GM12878 (cell line): Measurements from ENCODE around the gene SLC38A5. TPM values are rescaled to one million over a fixed set of nuclear protein-coding genes. Genes with fewer than 3 reads are reported as not detected.

Experiments
- ATAC-seq: fragments of 200-7000 bp; cut with Tn5 transposase; 3 replicates; pipeline ENCODE4 v1.9.1; 2020; ENCODE audit warnings: mild to moderate bottlenecking, moderate library complexity
- BruUV-seq: library from RNA; stranded (reverse); fragments of 400-500 nt; replicated peaks from 2 replicates; lab custom pipeline; 2021; lab: Mats Ljungman, UMichigan
- CTCF ChIA-PET: fragments of 300-600 bp; sonication (Branson Sonifier 250); formaldehyde crosslinking; extraction: SDS; loops from one replicate; lab custom pipeline; 2021; ENCODE audit warnings: inconsistent platforms; lab: Yijun Ruan, JAX
- POLR2A ChIA-PET: fragments of 350-600 bp; formaldehyde crosslinking; extraction: SDS; loops from one replicate; lab custom pipeline; 2021; ENCODE audit warnings: inconsistent platforms; lab: Charles Lee
- RAD21 ChIA-PET: fragments of 300-600 bp; sonication (Branson Sonifier 250); formaldehyde crosslinking; loops from one replicate; lab custom pipeline; 2023; ENCODE audit warnings: antibody characterized with exemption; ENCODE audit not compliant: unreplicated experiment; lab: Charles Lee
- SMC1A ChIA-PET: fragments of 300-600 bp; sonication (Branson Sonifier 250); formaldehyde crosslinking; loops from one replicate; lab custom pipeline; 2023; ENCODE audit not compliant: unreplicated experiment, uncharacterized antibody; lab: Charles Lee
- DNase-seq: peaks from one replicate; pipeline ENCODE4 v3.0.0-alpha.2; 2011; ENCODE audit warnings: low read depth, low spot score
- FAIRE-seq: peaks from 3 replicates; lab custom pipeline; 2011; peaks lifted over from hg19 to GRCh38; lab: Jason Lieb, UNC
- H2AFZ ChIP-seq: 2 replicates; pipeline ENCODE4 v1.6.0; 2011; ENCODE audit warnings: low read depth, low read length, control low read depth; ENCODE audit not compliant: control insufficient read depth
- H3K27ac ChIP-seq: 2 replicates; pipeline ENCODE4 v1.5.1; 2011; ENCODE audit warnings: control low read depth; ENCODE audit not compliant: control insufficient read depth, insufficient read depth
- H3K27me3 ChIP-seq, 2 experiments: replicated peaks in 1 of 2; 2 replicates each; pipeline versions ENCODE4 v1.6.0 to v1.6.1; 2011; ENCODE audit warnings: low read length in 1 of 2; ENCODE audit not compliant: control insufficient read depth in 2 of 2, insufficient read depth in 2 of 2
- H3K36me3 ChIP-seq, 2 experiments: 2 replicates each; pipeline ENCODE4 v1.5.1; 2011; ENCODE audit warnings: low read length in 1 of 2; ENCODE audit not compliant: control insufficient read depth in 2 of 2, insufficient read depth in 2 of 2
- H3K4me1 ChIP-seq: 2 replicates; pipeline ENCODE4 v1.6.1; 2011; ENCODE audit warnings: mild to moderate bottlenecking, low read length, moderate library complexity, mixed read lengths; ENCODE audit not compliant: control insufficient read depth, insufficient read depth
- H3K4me2 ChIP-seq: 2 replicates; pipeline ENCODE4 v1.6.0; 2011; ENCODE audit warnings: control low read depth; ENCODE audit not compliant: control insufficient read depth, insufficient read depth
- H3K4me3 ChIP-seq: fragments of 200-600 bp; sonication (generic); 2 replicates; pipeline ENCODE4 v1.5.1; 2016
- H3K79me2 ChIP-seq: 2 replicates; pipeline ENCODE4 v1.6.0; 2011; ENCODE audit warnings: low read length; ENCODE audit not compliant: control insufficient read depth, insufficient read depth
- H3K9ac ChIP-seq: 2 replicates; pipeline ENCODE4 v1.8.0; 2011; ENCODE audit warnings: low read length, control low read depth, mixed read lengths; ENCODE audit not compliant: control insufficient read depth, insufficient read depth
- H3K9me3 ChIP-seq: replicated peaks from 3 replicates; pipeline ENCODE4 v1.5.1; 2011; ENCODE audit warnings: mild to moderate bottlenecking, low read length; ENCODE audit not compliant: control insufficient read depth, insufficient read depth
- H4K20me1 ChIP-seq: 2 replicates; pipeline ENCODE4 v1.6.0; 2011; ENCODE audit not compliant: control insufficient read depth, insufficient read depth
- ATF3 ChIP-seq: IDR thresholded peaks from 2 replicates; pipeline ENCODE4 v1.6.1; 2011; ENCODE audit warnings: low read depth, mild to moderate bottlenecking, low read length, moderate library complexity, borderline replicate concordance; ENCODE audit errors: extremely low read depth
- BMI1 ChIP-seq: fragments of 450-650 bp; IDR thresholded peaks from 2 replicates; pipeline ENCODE4 v1.6.1; 2016; ENCODE audit warnings: mild to moderate bottlenecking, moderate library complexity, borderline replicate concordance
- CEBPZ ChIP-seq: fragments of 150-350 bp; IDR thresholded peaks from 2 replicates; pipeline ENCODE4 v1.6.1; 2016; ENCODE audit warnings: low read depth, low read length
- FOXK2 ChIP-seq: fragments of 450-650 bp; IDR thresholded peaks from 2 replicates; pipeline ENCODE4 v1.6.1; 2017; ENCODE audit warnings: mild to moderate bottlenecking, moderate library complexity
- HSF1 ChIP-seq: fragments of 150-350 bp; IDR thresholded peaks from 2 replicates; pipeline ENCODE4 v1.6.1; 2014; ENCODE audit warnings: mild to moderate bottlenecking, low read depth, low read length
- NFYA ChIP-seq: IDR thresholded peaks from 2 replicates; pipeline ENCODE4 v1.6.1; 2011; ENCODE audit warnings: low read depth, mild to moderate bottlenecking, low read length, improper control_type of control experiment, borderline replicate concordance
- PAX5 ChIP-seq: IDR thresholded peaks from 2 replicates; pipeline ENCODE4 v1.6.1; 2011; ENCODE audit warnings: low read depth, low read length, borderline replicate concordance
- POLR2A ChIP-seq: IDR thresholded peaks from 2 replicates; pipeline ENCODE4 v1.6.1; 2011; ENCODE audit warnings: low read depth, mild to moderate bottlenecking, low read length
- RCOR1 ChIP-seq: conservative IDR thresholded peaks from 2 replicates; pipeline ENCODE4 v1.6.1; 2012; ENCODE audit warnings: low read depth, low read length, improper control_type of control experiment
- REST ChIP-seq: IDR thresholded peaks from 2 replicates; pipeline ENCODE4 v1.6.1; 2012; ENCODE audit warnings: mild to moderate bottlenecking, low read depth, low read length
- SMAD1 ChIP-seq: fragments of 450-650 bp; IDR thresholded peaks from 2 replicates; pipeline ENCODE4 v1.6.1; 2018; ENCODE audit warnings: mild to moderate bottlenecking, low read depth; ENCODE audit not compliant: partially characterized antibody
- TCF12 ChIP-seq: IDR thresholded peaks from 2 replicates; pipeline ENCODE4 v1.6.1; 2011; ENCODE audit warnings: low read depth, mild to moderate bottlenecking, low read length
- YY1 ChIP-seq: IDR thresholded peaks from 2 replicates; pipeline ENCODE4 v1.6.1; 2011; ENCODE audit warnings: low read depth, mild to moderate bottlenecking, low read length
- ZNF207 ChIP-seq: fragments of 450-650 bp; IDR thresholded peaks from 2 replicates; pipeline ENCODE4 v1.6.1; 2014; ENCODE audit warnings: antibody characterized with exemption, mild to moderate bottlenecking, borderline replicate concordance
- WGBS: methylation state at CpG from one replicate; pipeline ENCODE4 v1.1.6; 2016; ENCODE audit warnings: low lambda C conversion rate; ENCODE audit not compliant: insufficient replicate concordance, insufficient coverage; ENCODE audit errors: missing lambda C conversion rate; 5-methylcytosine and 5-hydroxymethylcytosine counted together
- in situ Hi-C: fragments of 300-500 bp; cut with MboI; formaldehyde crosslinking; loops from 9 replicates; pipeline ENCODE4 v1.14.3; 2018; ENCODE audit warnings: mixed read lengths
- intact Hi-C: fragments of 100-400 bp; cut with micrococcal nuclease; formaldehyde crosslinking; loops from one replicate; pipeline ENCODE4 v1.14.2; 2022; ENCODE audit not compliant: unreplicated experiment
- polyA plus RNA-seq, 11 experiments: library from polyadenylated mRNA; depleted of rRNA in 4 of 11; unstranded in 6 of 11; stranded (reverse) in 5 of 11; fragments of >200 nt; fragmentation: Nextera tagmentation in 4 of 11; fragmentation: Illumina TruSeq in 1 of 11; extraction: Ambion mirVana in 4 of 11; extraction: Trizol in 1 of 11; gene quantifications; 1 replicate in 1 of 11; 2 replicates in 10 of 11; pipeline versions ENCODE4 v1.2.1 to v1.2.3, GENCODE V29; 2011 to 2016; ENCODE audit warnings: inconsistent platforms in 2 of 11, missing spikeins in 2 of 11, low read depth in 1 of 11
- total RNA-seq, 4 experiments: library from RNA; depleted of rRNA in 3 of 4; stranded (reverse); fragments of >200 nt in 3 of 4; fragmentation: Illumina TruSeq in 1 of 4; extraction: Trizol in 1 of 4; gene quantifications; 2 replicates each; pipeline versions ENCODE4 v1.2.1 to v1.2.3, GENCODE V29; 2013 to 2021

SLC38A5 gene
- total and polyA plus RNA-seq, 10 of the 15 experiments (the other 5 are each of a cell fraction or from before 2014, with no cell fraction given) = 4.2 to 108 (median 70.6) TPM

GRCh38 chrX:48451708-48452107 lies 18.4 kb downstream of the SLC38A5 start:
- H3K4me3 ChIP-seq = no peak overlapping the region
- ChIA-PET CTCF (interaction anchor here (1.0 kb wide), 1 partner anchor 135 kb away, joined by 3 read pairs; no protein-coding TSS in a partner anchor), SMC1A (no interaction called here), RAD21 (no interaction called here), POLR2A (no interaction called here)
- intact Hi-C loops = no loop called here
- in situ Hi-C loops = no loop called here
- no peak for FAIRE-seq
- WGBS = 53% methylated on average over 4 of the region's 4 CpGs
- H3K36me3 ChIP-seq = no peaks in the 10 kb centered on the region
- BruUV-seq = no TSS peak
- H3K9ac ChIP-seq = no peak overlapping the region
- H3K27ac ChIP-seq = no peak overlapping the region
- H4K20me1 ChIP-seq = no peaks in the 10 kb centered on the region
- no peak overlapping the region for H2AFZ ChIP-seq
- DNase-seq = no peak
- no peaks in the 10 kb centered on the region for H3K27me3 ChIP-seq
- no peak overlapping the region for H3K4me2 ChIP-seq
- no peaks in the 10 kb centered on the region for H3K79me2 ChIP-seq
- no peak for ATAC-seq
- no peaks in the 10 kb centered on the region for H3K4me1 ChIP-seq
- no peaks in the 10 kb centered on the region for H3K9me3 ChIP-seq
- no peak for TF ChIP-seq PAX5
- TF ChIP-seq FOXK2 = no peak
- TF ChIP-seq RCOR1 = no peak
- TF ChIP-seq ATF3 = no peak
- no peak for TF ChIP-seq TCF12
- TF ChIP-seq HSF1 = no peak
- TF ChIP-seq POLR2A = no peak
- no peak for TF ChIP-seq REST
- TF ChIP-seq YY1 = no peak
- no peak for TF ChIP-seq NFYA
- no peak for TF ChIP-seq SMAD1
- no peak for TF ChIP-seq CEBPZ
- TF ChIP-seq BMI1 = no peak
- no peak for TF ChIP-seq ZNF207
